Measurements from ENCODE around the gene FHOD3. TPM values are rescaled to one million over a fixed set of nuclear protein-coding genes. Genes with fewer than 3 reads are reported as not detected.

The FHOD3 gene
- total RNA-seq (10 to 100 TPM; 31.2 to 42.0 TPM), polyA plus RNA-seq (1 to 10 TPM; 6.2 to 9.6 TPM)
- long read RNA-seq, donor 1, partial matches to known transcripts, result 20 of 66 reads
- long read RNA-seq, donor 1, other reads (novel, unspliced or antisense), result 42 of 66 reads
- long read RNA-seq, donor 2, full-length matches to known transcripts, result 4 of 31 reads
- long read RNA-seq, donor 2, partial matches to known transcripts, result 8 of 31 reads
- long read RNA-seq, donor 2, other reads (novel, unspliced or antisense), result 19 of 31 reads

DNA sequence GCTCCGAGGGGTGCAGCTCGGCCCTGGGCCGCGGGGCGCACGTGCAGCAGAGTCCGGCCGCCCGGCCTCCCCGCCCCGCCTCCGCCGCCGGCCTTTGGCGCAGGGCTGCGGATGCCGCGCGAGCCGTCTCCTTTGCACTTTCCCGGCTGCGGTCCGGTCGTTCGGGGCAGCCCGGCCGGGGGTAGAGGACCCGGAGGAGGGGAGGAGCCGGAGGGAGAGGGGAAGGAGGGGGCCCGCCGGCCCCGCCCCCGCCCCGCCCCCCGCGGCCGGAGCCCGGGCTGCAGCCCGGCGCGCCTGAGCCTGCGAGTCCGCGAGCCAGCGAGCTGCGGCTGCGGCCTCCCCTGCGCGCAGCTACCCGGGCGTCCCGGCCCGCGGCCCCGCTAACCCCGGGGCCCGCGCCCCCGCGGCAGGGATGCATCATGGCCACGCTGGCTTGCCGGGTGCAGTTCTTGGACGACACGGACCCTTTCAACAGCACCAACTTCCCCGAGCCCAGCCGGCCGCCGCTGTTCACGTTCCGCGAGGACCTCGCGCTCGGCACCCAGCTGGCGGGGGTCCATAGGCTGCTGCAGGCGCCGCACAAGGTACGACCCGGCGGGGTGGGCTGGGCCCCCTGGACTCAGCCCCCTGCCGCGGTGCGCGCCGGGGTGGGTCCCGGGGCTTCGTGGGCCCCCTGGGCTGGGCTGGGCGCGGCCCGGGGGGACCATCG, at the start of gene FHOD3:
Gene FHOD3, plus strand, starts transcription at position 297 of the 709 bp plus-strand sequence. Its CDS starts 123 bp downstream, at position 420.
- WGBS, 2 donors, result 0 to 1% methylated on average over 32 to 91 of the region's 91 CpGs
- DNase-seq (peak; percentile 82 to 92), ATAC-seq (ENCODE audit: low FRiP score) (peak; percentile 88)
- Histone ChIP-seq H3K36me3 (ENCODE audit: control insufficient read depth in 1 of 2, insufficient read depth in 2 of 2, low read length in 1 of 2) (no peaks in the 10 kb centered on the region), H3K9me3 (ENCODE audit: control insufficient read depth, low read length) (no peaks in the 10 kb centered on the region), H3K4me1 (ENCODE audit: control insufficient read depth in 1 of 2, insufficient read depth in 2 of 2, low read length in 2 of 2) (no peaks in the 10 kb centered on the region), H3K27me3 (ENCODE audit: control insufficient read depth in 1 of 2, insufficient read depth in 2 of 2, low read length in 1 of 2) (no peaks in the 10 kb centered on the region), H3K27ac (ENCODE audit: low read depth in 1 of 2, low read length in 2 of 2) (peak within 1 kb of the TSS; percentile 18 to 66), H3K4me3 (ENCODE audit: low read length in 2 of 2) (peak within 1 kb of the TSS; percentile 59 to 80)
- intact Hi-C loops (cut with DNase I), result loop anchor here (2.0 to 10.0 kb wide), 6 partner anchors 70 to 457 kb away; no protein-coding TSS in a partner anchor

DNA sequence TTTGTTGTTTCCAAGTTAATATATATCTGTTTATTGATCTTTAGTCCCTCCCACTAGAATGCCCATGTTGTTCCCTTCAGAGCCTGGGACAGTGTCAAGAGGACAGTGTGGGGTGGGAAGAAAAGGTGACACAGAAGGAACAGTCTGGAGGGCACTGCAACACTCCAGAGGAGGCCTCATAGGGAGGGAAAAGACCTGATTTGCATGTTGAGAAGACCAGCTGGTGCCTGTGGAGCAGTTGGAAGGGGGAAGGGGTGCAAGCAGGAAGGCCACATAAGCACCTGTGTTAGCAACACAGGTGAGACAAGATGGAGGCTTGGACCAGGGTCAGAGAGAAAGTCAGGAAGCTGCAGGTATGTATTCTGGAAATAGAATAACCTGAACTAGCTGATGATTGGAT, 48.1 kb upstream of the FHOD3 start:
- peaks cover 0 to 3% of the 10 kb centered on the region in 2 donors for H3K36me3 ChIP-seq (ENCODE audit: control insufficient read depth in 1 of 2, insufficient read depth in 2 of 2, low read length in 1 of 2)
- H3K27ac ChIP-seq (ENCODE audit: low read depth in 1 of 2, low read length in 2 of 2), result no peak overlapping the region
- no peaks in the 10 kb centered on the region for H3K4me1 ChIP-seq (ENCODE audit: control insufficient read depth in 1 of 2, insufficient read depth in 2 of 2, low read length in 2 of 2)
- DNase-seq (no peak), ATAC-seq (ENCODE audit: low FRiP score) (no peak)
- no peak overlapping the region for H3K4me3 ChIP-seq (ENCODE audit: low read length in 2 of 2)
- intact Hi-C loops (cut with DNase I), result no loop called here
- peaks cover 2% of the 10 kb centered on the region for H3K9me3 ChIP-seq (ENCODE audit: control insufficient read depth, low read length)
- no peaks in the 10 kb centered on the region for H3K27me3 ChIP-seq (ENCODE audit: control insufficient read depth in 1 of 2, insufficient read depth in 2 of 2, low read length in 1 of 2)

DNA sequence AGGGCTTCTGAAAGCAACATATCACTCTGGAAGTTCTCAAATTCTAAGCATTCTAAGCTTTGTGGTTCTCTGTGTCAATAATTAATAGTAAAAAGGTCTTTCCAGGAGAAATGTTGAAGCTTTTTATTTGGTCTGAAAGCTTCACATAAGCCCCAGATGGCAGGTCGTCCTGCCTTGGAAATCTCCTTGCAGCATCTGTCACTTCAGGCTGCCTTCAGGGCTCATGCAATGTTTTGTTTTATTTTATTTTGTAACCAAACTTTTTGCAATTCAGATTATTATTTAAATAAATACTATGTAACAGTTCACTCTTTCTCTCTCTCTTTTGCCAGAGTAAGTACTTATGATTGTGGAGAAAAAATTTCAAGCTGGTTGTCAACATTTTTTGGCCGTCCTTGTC, 46.7 kb upstream of the FHOD3 start:
- peaks cover 0 to 3% of the 10 kb centered on the region in 2 donors for H3K36me3 ChIP-seq (ENCODE audit: control insufficient read depth in 1 of 2, insufficient read depth in 2 of 2, low read length in 1 of 2)
- intact Hi-C loops (cut with DNase I), result no loop called here
- H3K9me3 ChIP-seq (ENCODE audit: control insufficient read depth, low read length), result peaks cover 2% of the 10 kb centered on the region
- H3K4me1 ChIP-seq (ENCODE audit: control insufficient read depth in 1 of 2, insufficient read depth in 2 of 2, low read length in 2 of 2), result no peaks in the 10 kb centered on the region
- 76 to 80% methylated on average over 2 of the region's 2 CpGs for WGBS, 2 donors
- H3K27ac ChIP-seq (ENCODE audit: low read depth in 1 of 2, low read length in 2 of 2), result no peak overlapping the region
- no peaks in the 10 kb centered on the region for H3K27me3 ChIP-seq (ENCODE audit: control insufficient read depth in 1 of 2, insufficient read depth in 2 of 2, low read length in 1 of 2)
- H3K4me3 ChIP-seq (ENCODE audit: low read length in 2 of 2), result no peak overlapping the region
- DNase-seq, result no peak
- ATAC-seq (ENCODE audit: low FRiP score), result no peak

DNA sequence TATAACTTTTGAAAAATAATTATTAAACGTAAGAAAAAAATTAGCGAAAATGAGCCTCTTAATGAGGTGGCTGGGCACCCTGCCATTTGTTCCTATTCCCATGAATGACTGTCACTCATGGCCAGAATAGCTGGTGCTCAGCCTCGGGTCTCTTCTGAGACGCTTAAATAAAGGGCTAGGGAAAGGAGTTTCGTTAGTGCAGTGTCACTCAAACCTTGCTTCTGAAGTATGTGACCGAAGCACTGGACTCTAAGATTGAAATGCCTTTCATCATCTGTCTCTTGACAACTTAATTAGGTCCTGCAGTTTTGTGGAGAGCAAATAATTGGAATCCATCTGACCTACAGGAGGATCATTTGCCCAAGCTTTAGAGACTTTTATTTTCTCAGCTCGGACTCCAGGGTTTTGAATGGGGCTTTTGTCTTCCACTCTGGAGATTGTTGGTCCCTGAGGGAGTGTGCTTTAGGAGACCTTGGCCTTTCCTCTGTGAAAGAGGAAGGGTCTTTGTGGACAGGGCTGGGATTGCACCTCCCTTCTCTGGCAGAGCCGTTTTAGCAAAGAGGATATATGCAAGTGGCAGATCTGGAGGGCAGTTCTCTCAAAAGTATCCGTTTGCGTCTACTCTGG, 42.3 kb upstream of the FHOD3 start:
- H3K9me3 ChIP-seq (ENCODE audit: control insufficient read depth, low read length), result peaks cover under 1% of the 10 kb centered on the region
- peaks cover 0 to 2% of the 10 kb centered on the region in 2 donors for H3K36me3 ChIP-seq (ENCODE audit: control insufficient read depth in 1 of 2, insufficient read depth in 2 of 2, low read length in 1 of 2)
- WGBS, 2 donors, result 78% methylated on average over 10 of the region's 10 CpGs
- H3K4me3 ChIP-seq (ENCODE audit: low read length in 2 of 2), result no peak overlapping the region
- H3K27ac ChIP-seq (ENCODE audit: low read depth in 1 of 2, low read length in 2 of 2), result no peak overlapping the region
- no peaks in the 10 kb centered on the region for H3K4me1 ChIP-seq (ENCODE audit: control insufficient read depth in 1 of 2, insufficient read depth in 2 of 2, low read length in 2 of 2)
- no peaks in the 10 kb centered on the region for H3K27me3 ChIP-seq (ENCODE audit: control insufficient read depth in 1 of 2, insufficient read depth in 2 of 2, low read length in 1 of 2)
- intact Hi-C loops (cut with DNase I), result no loop called here
- DNase-seq (no peak), ATAC-seq (ENCODE audit: low FRiP score) (no peak)

DNA sequence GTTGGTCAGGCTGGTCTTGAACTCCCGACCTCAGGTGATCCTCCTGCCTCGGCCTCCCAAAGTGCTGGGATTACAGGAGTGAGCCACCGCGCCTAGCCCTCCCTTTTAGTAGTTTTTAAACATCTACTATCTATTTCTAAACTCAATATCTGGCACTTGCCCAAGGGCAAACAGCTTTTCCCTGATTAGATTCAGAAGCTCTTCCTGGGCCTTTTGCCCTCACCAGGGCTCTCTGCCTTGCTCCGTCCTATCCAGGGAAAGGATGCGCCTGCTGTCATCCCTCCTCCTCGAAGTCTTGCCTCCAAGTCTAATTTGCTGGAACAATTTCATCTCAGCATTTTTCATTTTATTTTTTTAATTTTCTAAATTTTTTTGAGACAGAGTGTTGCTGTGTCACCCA, 41.4 kb upstream of the FHOD3 start:
- intact Hi-C loops (cut with DNase I), result no loop called here
- ATAC-seq (ENCODE audit: low FRiP score) (no peak), DNase-seq (no peak)
- Histone ChIP-seq H3K4me3 (ENCODE audit: low read length in 2 of 2) (no peak overlapping the region), H3K4me1 (ENCODE audit: control insufficient read depth in 1 of 2, insufficient read depth in 2 of 2, low read length in 2 of 2) (no peaks in the 10 kb centered on the region), H3K27me3 (ENCODE audit: control insufficient read depth in 1 of 2, insufficient read depth in 2 of 2, low read length in 1 of 2) (no peaks in the 10 kb centered on the region), H3K36me3 (ENCODE audit: control insufficient read depth in 1 of 2, insufficient read depth in 2 of 2, low read length in 1 of 2) (peaks cover 0 to 2% of the 10 kb centered on the region in 2 donors), H3K9me3 (ENCODE audit: control insufficient read depth, low read length) (no peaks in the 10 kb centered on the region), H3K27ac (ENCODE audit: low read depth in 1 of 2, low read length in 2 of 2) (no peak overlapping the region)
- 93 to 96% methylated on average over 7 of the region's 7 CpGs for WGBS, 2 donors

DNA sequence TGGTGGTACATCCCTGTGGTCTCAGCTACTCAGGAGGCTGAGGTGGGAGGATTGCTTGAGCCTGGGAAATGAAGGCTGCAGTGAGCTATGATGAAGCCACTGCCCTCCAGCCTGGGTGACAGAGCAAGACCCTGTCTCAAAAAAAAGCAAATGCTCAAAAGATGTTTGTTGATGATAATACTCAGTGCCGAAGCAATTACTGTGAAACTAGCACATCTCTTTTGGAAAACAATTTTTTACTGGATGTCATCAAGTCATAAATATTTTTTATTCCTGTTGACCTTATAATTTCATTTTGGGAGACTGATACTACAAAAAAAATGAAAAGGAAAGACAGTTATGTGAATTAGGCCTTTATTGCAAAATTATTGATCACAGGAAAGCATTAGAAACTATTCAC, 34.5 kb upstream of the FHOD3 start:
- Histone ChIP-seq H3K4me1 (ENCODE audit: control insufficient read depth in 1 of 2, insufficient read depth in 2 of 2, low read length in 2 of 2) (no peaks in the 10 kb centered on the region), H3K27me3 (ENCODE audit: control insufficient read depth in 1 of 2, insufficient read depth in 2 of 2, low read length in 1 of 2) (no peaks in the 10 kb centered on the region), H3K9me3 (ENCODE audit: control insufficient read depth, low read length) (no peaks in the 10 kb centered on the region), H3K4me3 (ENCODE audit: low read length in 2 of 2) (no peak overlapping the region), H3K27ac (ENCODE audit: low read depth in 1 of 2, low read length in 2 of 2) (no peak overlapping the region), H3K36me3 (ENCODE audit: control insufficient read depth in 1 of 2, insufficient read depth in 2 of 2, low read length in 1 of 2) (no peaks in the 10 kb centered on the region)
- WGBS, 2 donors, result 97 to 100% methylated on average over 1 of the region's 1 CpG
- no peak for ATAC-seq (ENCODE audit: low FRiP score)
- DNase-seq, result no peak
- intact Hi-C loops (cut with DNase I), result no loop called here

DNA sequence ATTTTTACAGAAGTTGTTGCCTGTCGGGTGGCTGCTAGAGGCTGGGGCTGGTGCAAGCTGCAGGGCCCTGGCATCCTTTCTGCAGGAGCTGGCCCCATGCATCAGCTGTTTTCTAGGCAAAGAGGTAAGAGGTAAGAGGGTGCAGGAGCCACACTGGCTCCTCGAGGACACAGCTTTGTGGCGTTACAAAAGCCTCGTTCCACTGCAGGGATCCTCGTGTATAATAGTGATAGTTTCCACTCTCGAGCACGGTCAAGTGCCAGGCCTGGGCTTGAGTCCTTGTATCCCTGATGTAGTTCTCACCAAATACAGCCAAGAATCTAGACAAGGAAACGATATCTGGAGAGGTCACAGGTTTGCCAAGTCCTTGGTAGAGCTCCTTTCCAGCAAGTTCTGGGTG, 33.2 kb upstream of the FHOD3 start:
- WGBS, 2 donors, result 8 to 29% methylated on average over 8 of the region's 8 CpGs
- Histone ChIP-seq H3K36me3 (ENCODE audit: control insufficient read depth in 1 of 2, insufficient read depth in 2 of 2, low read length in 1 of 2) (no peaks in the 10 kb centered on the region), H3K27me3 (ENCODE audit: control insufficient read depth in 1 of 2, insufficient read depth in 2 of 2, low read length in 1 of 2) (no peaks in the 10 kb centered on the region), H3K27ac (ENCODE audit: low read depth in 1 of 2, low read length in 2 of 2) (no peak overlapping the region), H3K4me3 (ENCODE audit: low read length in 2 of 2) (no peak overlapping the region), H3K4me1 (ENCODE audit: control insufficient read depth in 1 of 2, insufficient read depth in 2 of 2, low read length in 2 of 2) (no peaks in the 10 kb centered on the region), H3K9me3 (ENCODE audit: control insufficient read depth, low read length) (no peaks in the 10 kb centered on the region)
- no peak for DNase-seq
- peak; percentile 33 for ATAC-seq (ENCODE audit: low FRiP score)
- intact Hi-C loops (cut with DNase I), result no loop called here

DNA sequence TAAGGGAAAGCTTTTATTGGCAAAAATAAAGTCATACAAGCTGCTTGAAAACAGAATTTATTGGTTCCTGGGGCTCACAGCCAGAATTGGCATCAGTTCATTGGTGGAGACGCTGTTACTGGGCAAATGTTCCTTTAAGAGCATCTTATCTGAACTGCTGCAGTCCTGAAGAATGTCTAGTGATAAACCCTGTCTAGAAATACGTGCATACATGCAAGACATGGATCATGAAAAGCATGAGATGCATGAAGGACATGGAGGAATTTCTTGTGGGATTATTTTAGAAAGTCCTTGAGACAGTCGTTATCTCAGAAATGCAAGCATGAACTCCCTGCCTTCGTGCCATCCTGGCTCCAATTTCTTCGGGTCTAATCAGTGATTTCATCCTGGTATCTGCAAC, 32.5 kb upstream of the FHOD3 start:
- DNase-seq, result no peak
- intact Hi-C loops (cut with DNase I), result no loop called here
- no peaks in the 10 kb centered on the region for H3K36me3 ChIP-seq (ENCODE audit: control insufficient read depth in 1 of 2, insufficient read depth in 2 of 2, low read length in 1 of 2)
- no peak for ATAC-seq (ENCODE audit: low FRiP score)
- no peak overlapping the region for H3K27ac ChIP-seq (ENCODE audit: low read depth in 1 of 2, low read length in 2 of 2)
- no peaks in the 10 kb centered on the region for H3K9me3 ChIP-seq (ENCODE audit: control insufficient read depth, low read length)
- H3K27me3 ChIP-seq (ENCODE audit: control insufficient read depth in 1 of 2, insufficient read depth in 2 of 2, low read length in 1 of 2), result no peaks in the 10 kb centered on the region
- no peaks in the 10 kb centered on the region for H3K4me1 ChIP-seq (ENCODE audit: control insufficient read depth in 1 of 2, insufficient read depth in 2 of 2, low read length in 2 of 2)
- H3K4me3 ChIP-seq (ENCODE audit: low read length in 2 of 2), result no peak overlapping the region
- 2 to 9% methylated on average over 5 of the region's 5 CpGs for WGBS, 2 donors

DNA sequence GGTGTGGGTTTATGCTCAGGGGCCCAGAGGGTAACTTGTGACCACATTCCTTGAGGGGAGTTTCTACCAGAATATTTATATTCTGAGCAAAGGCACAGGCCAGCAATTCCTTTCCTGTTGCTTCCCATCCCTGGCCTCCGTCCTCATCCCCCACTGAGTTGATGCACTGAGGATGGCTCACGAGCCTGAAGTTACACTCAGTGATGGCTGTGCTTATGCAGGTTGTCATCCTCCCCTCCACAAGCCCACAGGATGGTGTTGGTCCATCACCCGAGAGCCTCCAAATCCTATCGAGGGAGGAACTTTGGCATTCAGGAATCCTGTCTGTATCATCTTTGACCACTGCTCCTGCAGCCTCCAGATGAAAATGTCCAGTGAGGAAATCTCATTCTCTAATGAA, 28.4 kb upstream of the FHOD3 start:
- Histone ChIP-seq H3K27me3 (ENCODE audit: control insufficient read depth in 1 of 2, insufficient read depth in 2 of 2, low read length in 1 of 2) (no peaks in the 10 kb centered on the region), H3K4me3 (ENCODE audit: low read length in 2 of 2) (no peak overlapping the region), H3K9me3 (ENCODE audit: control insufficient read depth, low read length) (no peaks in the 10 kb centered on the region), H3K36me3 (ENCODE audit: control insufficient read depth in 1 of 2, insufficient read depth in 2 of 2, low read length in 1 of 2) (no peaks in the 10 kb centered on the region), H3K4me1 (ENCODE audit: control insufficient read depth in 1 of 2, insufficient read depth in 2 of 2, low read length in 2 of 2) (no peaks in the 10 kb centered on the region), H3K27ac (ENCODE audit: low read depth in 1 of 2, low read length in 2 of 2) (no peak overlapping the region)
- ATAC-seq (ENCODE audit: low FRiP score), result no peak
- DNase-seq, result no peak
- 95 to 96% methylated on average over 4 of the region's 4 CpGs for WGBS, 2 donors
- intact Hi-C loops (cut with DNase I), result no loop called here
